Loucy (cell line): ENCODE measurements around the gene MOAP1.

ENCODE experiments used
- EZH2phosphoT487 ChIP-seq: fragments of 200-600 bp; IDR thresholded peaks from 2 replicates; pipeline ENCODE4 v1.6.1; 2018; ENCODE audit warnings: antibody characterized with exemption, mild to moderate bottlenecking, moderate library complexity, borderline replicate concordance
- TF ChIP-seq, protein P1 (sequence below): fragments of 200-600 bp; sonication (generic); conservative IDR thresholded peaks from 2 replicates; pipeline ENCODE4 v1.5.1; 2014; ENCODE audit warnings: mild to moderate bottlenecking, antibody characterized with exemption, low read length

DNA sequence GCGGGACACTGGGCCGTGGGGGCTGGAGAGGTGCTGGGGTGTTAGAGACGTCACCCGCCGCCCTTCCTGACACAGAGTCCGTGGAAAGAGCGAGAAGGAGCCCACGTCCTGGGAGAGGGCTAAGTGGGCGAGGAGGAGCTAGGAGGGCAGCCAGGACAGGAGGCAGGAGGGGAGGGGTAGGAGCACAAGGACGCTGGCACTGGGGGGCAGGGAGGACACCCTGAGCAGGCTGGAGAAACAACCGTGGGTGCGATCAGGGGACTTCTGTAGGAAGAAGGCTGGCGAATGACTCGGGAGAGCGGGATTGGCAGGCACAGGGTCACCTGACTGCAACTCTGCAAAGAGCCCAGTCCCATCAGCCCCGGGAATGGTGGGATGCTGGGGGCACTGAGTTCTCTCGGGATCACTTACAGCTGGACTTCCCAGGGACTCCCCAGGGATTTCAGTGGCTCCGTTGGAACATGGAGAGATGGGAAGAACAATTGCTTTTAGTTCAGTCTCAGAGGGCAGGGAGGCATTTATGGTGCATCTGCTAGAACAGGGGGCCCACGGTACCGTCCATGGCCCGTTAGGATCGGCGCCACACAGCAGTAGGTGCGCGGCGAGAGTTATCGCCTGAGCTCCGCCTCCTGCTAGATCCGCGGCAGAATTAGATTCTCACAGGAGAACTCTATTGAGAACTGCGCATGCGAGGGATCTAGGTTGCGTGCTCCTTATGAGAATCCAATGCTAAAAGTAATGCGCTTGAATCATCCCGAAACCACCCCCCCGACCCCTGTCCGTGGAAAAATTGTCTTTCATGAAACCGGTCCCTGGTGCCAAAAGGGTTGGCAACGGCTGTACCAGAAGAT is 46.7 kb upstream of the MOAP1 start:
- TF ChIP-seq, protein P1, sequence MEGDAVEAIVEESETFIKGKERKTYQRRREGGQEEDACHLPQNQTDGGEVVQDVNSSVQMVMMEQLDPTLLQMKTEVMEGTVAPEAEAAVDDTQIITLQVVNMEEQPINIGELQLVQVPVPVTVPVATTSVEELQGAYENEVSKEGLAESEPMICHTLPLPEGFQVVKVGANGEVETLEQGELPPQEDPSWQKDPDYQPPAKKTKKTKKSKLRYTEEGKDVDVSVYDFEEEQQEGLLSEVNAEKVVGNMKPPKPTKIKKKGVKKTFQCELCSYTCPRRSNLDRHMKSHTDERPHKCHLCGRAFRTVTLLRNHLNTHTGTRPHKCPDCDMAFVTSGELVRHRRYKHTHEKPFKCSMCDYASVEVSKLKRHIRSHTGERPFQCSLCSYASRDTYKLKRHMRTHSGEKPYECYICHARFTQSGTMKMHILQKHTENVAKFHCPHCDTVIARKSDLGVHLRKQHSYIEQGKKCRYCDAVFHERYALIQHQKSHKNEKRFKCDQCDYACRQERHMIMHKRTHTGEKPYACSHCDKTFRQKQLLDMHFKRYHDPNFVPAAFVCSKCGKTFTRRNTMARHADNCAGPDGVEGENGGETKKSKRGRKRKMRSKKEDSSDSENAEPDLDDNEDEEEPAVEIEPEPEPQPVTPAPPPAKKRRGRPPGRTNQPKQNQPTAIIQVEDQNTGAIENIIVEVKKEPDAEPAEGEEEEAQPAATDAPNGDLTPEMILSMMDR: no peak
- no peak for TF ChIP-seq EZH2phosphoT487
